WTC11 (cell line): Measurements from ENCODE around the gene CPNE9. TPM values are rescaled to one million over a fixed set of nuclear protein-coding genes. Genes with fewer than 3 reads are reported as not detected.

Source experiments
- ATAC-seq: fragments of 200-7000 bp; cut with Tn5 transposase; 2 replicates; pipeline ENCODE4 v1.10.0; 2021; ENCODE audit warnings: mild to moderate bottlenecking, moderate library complexity
- CTCF ChIA-PET: fragments of 300-600 bp; sonication (Branson Sonifier 250); formaldehyde crosslinking; loops from one replicate; lab custom pipeline; 2021; ENCODE audit warnings: antibody characterized with exemption; lab: Charles Lee
- POLR2A ChIA-PET: fragments of 350-600 bp; sonication (Branson Sonifier 250); formaldehyde crosslinking; loops from one replicate; lab custom pipeline; 2021; ENCODE audit warnings: antibody characterized with exemption; lab: Charles Lee
- DNase-seq: peaks from one replicate; pipeline ENCODE4 v3.0.0; 2021; ENCODE audit warnings: low spot score
- H3K27ac Mint-ChIP-seq: 2 replicates; pipeline ENCODE4 v1.8.0; 2021; ENCODE audit warnings: mixed read lengths
- H3K27me3 Mint-ChIP-seq: 2 replicates; pipeline ENCODE4 v1.8.0; 2021; ENCODE audit warnings: low read depth, mild to moderate bottlenecking, moderate library complexity, mixed read lengths
- H3K36me3 Mint-ChIP-seq: 2 replicates; pipeline ENCODE4 v1.8.0; 2021; ENCODE audit warnings: mixed read lengths
- H3K4me1 Mint-ChIP-seq: 2 replicates; pipeline ENCODE4 v1.8.0; 2022; ENCODE audit warnings: mixed read lengths
- H3K4me3 Mint-ChIP-seq: 2 replicates; pipeline ENCODE4 v1.8.0; 2021; ENCODE audit warnings: mild to moderate bottlenecking, moderate library complexity, mixed read lengths
- H3K9me3 Mint-ChIP-seq: 2 replicates; pipeline ENCODE4 v1.8.0; 2021; ENCODE audit warnings: mixed read lengths
- CREB1 ChIP-seq: sonication (generic); formaldehyde crosslinking; IDR thresholded peaks from 2 replicates; pipeline ENCODE4 v1.8.0; 2023; ENCODE audit warnings: mild to moderate bottlenecking, missing genetic modification reagents
- FOXJ3 ChIP-seq: sonication (generic); formaldehyde crosslinking; IDR thresholded peaks from 2 replicates; pipeline ENCODE4 v1.9.0; 2021; ENCODE audit warnings: missing genetic modification reagents, mild to moderate bottlenecking, borderline replicate concordance
- FOXK1 ChIP-seq: sonication (generic); formaldehyde crosslinking; IDR thresholded peaks from 2 replicates; pipeline ENCODE4 v1.8.0; 2022; ENCODE audit warnings: mild to moderate bottlenecking, moderate library complexity, missing genetic modification reagents
- JAZF1 ChIP-seq: fragments of 250-450 bp; sonication (Bioruptor Pico); IDR thresholded peaks from 2 replicates; pipeline ENCODE4 v1.9.0; 2021; ENCODE audit warnings: moderate library complexity, mild to moderate bottlenecking, inconsistent platforms
- MYBL2 ChIP-seq: sonication (generic); formaldehyde crosslinking; IDR thresholded peaks from 2 replicates; pipeline ENCODE4 v1.8.1; 2023; ENCODE audit warnings: mild to moderate bottlenecking, moderate library complexity, missing genetic modification reagents
- NFYB ChIP-seq: sonication (generic); formaldehyde crosslinking; conservative IDR thresholded peaks from 2 replicates; pipeline ENCODE4 v1.8.0; 2022; ENCODE audit warnings: low read depth, missing genetic modification reagents
- NR1H2 ChIP-seq: sonication (generic); formaldehyde crosslinking; IDR thresholded peaks from 2 replicates; pipeline ENCODE4 v1.9.0; 2021; ENCODE audit warnings: mild to moderate bottlenecking, moderate library complexity, missing genetic modification reagents
- NR2C2 ChIP-seq: sonication (generic); formaldehyde crosslinking; IDR thresholded peaks from 2 replicates; pipeline ENCODE4 v1.8.0; 2022; ENCODE audit warnings: mild to moderate bottlenecking, missing genetic modification reagents
- ZNF232 ChIP-seq: sonication (generic); formaldehyde crosslinking; IDR thresholded peaks from 2 replicates; pipeline ENCODE4 v1.8.0; 2022; ENCODE audit warnings: mild to moderate bottlenecking, missing genetic modification reagents
- ZNF416 ChIP-seq: fragments of 250-450 bp; sonication (Bioruptor Pico); IDR thresholded peaks from 2 replicates; pipeline ENCODE4 v1.9.0; 2021; ENCODE audit warnings: mild to moderate bottlenecking, inconsistent platforms
- ZNF671 ChIP-seq: fragments of 250-450 bp; sonication (Bioruptor Pico); IDR thresholded peaks from 2 replicates; pipeline ENCODE4 v1.8.0; 2021; ENCODE audit warnings: mild to moderate bottlenecking
- total RNA-seq: library from RNA; stranded (reverse); gene quantifications from 3 replicates; pipeline ENCODE4 v1.2.3, GENCODE V29; 2021
- TF ChIP-seq, protein P1 (sequence below): sonication (generic); formaldehyde crosslinking; IDR thresholded peaks from 2 replicates; pipeline ENCODE4 v1.8.1; 2022; ENCODE audit warnings: mild to moderate bottlenecking, moderate library complexity, missing genetic modification reagents
- TF ChIP-seq, protein P2 (sequence below): fragments of 250-450 bp; sonication (Bioruptor Pico); conservative IDR thresholded peaks from 2 replicates; pipeline ENCODE4 v1.9.0; 2021; ENCODE audit warnings: mild to moderate bottlenecking
- TF ChIP-seq, protein P3 (sequence below): fragments of 250-450 bp; sonication (Bioruptor Pico); IDR thresholded peaks from 2 replicates; pipeline ENCODE4 v1.9.0; 2021; ENCODE audit warnings: mild to moderate bottlenecking
- TF ChIP-seq, protein P4 (sequence below): sonication (generic); formaldehyde crosslinking; IDR thresholded peaks from 2 replicates; pipeline ENCODE4 v1.8.1; 2022; ENCODE audit warnings: low read depth, mild to moderate bottlenecking, moderate library complexity, missing genetic modification reagents, borderline replicate concordance
- TF ChIP-seq, protein P5 (sequence below): sonication (generic); formaldehyde crosslinking; IDR thresholded peaks from 2 replicates; pipeline ENCODE4 v1.8.0; 2023; ENCODE audit warnings: mild to moderate bottlenecking, missing genetic modification reagents
- TF ChIP-seq, protein P6 (sequence below): sonication (generic); formaldehyde crosslinking; conservative IDR thresholded peaks from 2 replicates; pipeline ENCODE4 v1.8.1; 2022; ENCODE audit warnings: mild to moderate bottlenecking, missing genetic modification reagents
- TF ChIP-seq, protein P7 (sequence below): fragments of 250-450 bp; sonication (Bioruptor Pico); IDR thresholded peaks from 2 replicates; pipeline ENCODE4 v1.9.0; 2021; ENCODE audit warnings: mild to moderate bottlenecking
- TF ChIP-seq, protein P8 (sequence below): sonication (generic); formaldehyde crosslinking; IDR thresholded peaks from 2 replicates; pipeline ENCODE4 v1.8.1; 2023; ENCODE audit warnings: mild to moderate bottlenecking, moderate library complexity, missing genetic modification reagents

CPNE9 gene
- total RNA-seq, 1 experiment from 2014 or later: 3.2 TPM

DNA sequence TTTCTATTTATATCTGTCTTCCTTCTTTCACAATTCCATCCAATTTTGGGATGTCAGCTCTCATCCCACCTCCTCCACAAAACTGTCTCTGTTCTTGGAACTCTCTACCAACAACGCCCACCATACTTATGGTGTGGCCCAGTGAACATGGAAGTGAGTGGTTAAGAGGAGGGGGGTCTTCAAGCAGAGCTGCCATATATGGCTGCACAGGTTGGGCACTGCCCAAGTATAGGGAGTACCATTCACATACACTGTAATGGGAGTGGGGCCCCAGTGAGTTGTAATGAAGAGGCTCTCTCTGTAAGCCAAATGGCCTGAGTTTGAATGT is 74.0 kb downstream of the CPNE9 start:
- Mint-ChIP-seq H3K4me1 (no peaks in the 10 kb centered on the region), H3K27me3 (peaks cover 41% of the 10 kb centered on the region), H3K27ac (no peak overlapping the region), H3K36me3 (peaks cover 18% of the 10 kb centered on the region), H3K4me3 (no peak overlapping the region), H3K9me3 (no peaks in the 10 kb centered on the region)
- ChIA-PET CTCF (interaction anchor here (1.3 kb wide), 1 partner anchor 28 kb away, joined by 3 read pairs; the partner anchor contains the start of gene OGG1), POLR2A (no interaction called here)
- DNase-seq: no peak
- TF ChIP-seq ZNF671 (CRISPR knock-in tag): no peak
- TF ChIP-seq, protein P1, sequence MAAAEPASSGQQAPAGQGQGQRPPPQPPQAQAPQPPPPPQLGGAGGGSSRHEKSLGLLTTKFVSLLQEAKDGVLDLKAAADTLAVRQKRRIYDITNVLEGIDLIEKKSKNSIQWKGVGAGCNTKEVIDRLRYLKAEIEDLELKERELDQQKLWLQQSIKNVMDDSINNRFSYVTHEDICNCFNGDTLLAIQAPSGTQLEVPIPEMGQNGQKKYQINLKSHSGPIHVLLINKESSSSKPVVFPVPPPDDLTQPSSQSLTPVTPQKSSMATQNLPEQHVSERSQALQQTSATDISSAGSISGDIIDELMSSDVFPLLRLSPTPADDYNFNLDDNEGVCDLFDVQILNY (CRISPR knock-in tag): no peak
- TF ChIP-seq, protein P2, sequence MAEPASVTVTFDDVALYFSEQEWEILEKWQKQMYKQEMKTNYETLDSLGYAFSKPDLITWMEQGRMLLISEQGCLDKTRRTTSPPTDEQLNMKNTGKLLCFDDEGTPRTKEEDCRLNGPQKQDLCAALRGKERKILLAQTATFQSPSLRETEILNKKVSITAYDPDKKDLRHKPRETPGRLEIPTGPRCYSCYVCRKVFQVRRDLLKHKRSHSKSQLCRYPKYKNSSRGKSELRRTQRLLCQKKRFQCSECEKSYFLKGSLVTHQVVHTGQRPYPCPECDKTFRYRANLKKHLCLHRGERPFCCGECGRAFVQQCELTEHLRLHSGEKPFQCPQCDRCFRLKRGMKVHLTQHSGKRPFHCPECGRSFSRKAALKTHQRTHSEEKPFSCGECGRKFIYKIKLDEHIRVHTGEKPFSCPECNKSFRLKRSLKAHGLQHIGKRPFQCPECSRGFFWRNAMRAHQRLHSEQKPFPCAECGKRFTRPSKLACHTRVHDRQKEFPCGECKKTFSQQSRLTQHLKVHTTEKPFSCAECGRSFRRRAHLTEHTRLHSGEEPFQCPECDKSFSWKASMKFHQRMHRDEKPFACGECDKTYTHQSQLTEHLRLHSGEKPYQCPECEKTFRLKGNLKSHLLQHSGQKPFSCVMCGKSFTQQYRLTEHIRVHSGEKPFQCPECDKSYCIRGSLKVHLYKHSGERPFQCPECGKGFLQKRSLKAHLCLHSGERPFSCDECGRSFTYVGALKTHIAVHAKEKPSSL (CRISPR knock-in tag): no peak
- TF ChIP-seq, protein P3, sequence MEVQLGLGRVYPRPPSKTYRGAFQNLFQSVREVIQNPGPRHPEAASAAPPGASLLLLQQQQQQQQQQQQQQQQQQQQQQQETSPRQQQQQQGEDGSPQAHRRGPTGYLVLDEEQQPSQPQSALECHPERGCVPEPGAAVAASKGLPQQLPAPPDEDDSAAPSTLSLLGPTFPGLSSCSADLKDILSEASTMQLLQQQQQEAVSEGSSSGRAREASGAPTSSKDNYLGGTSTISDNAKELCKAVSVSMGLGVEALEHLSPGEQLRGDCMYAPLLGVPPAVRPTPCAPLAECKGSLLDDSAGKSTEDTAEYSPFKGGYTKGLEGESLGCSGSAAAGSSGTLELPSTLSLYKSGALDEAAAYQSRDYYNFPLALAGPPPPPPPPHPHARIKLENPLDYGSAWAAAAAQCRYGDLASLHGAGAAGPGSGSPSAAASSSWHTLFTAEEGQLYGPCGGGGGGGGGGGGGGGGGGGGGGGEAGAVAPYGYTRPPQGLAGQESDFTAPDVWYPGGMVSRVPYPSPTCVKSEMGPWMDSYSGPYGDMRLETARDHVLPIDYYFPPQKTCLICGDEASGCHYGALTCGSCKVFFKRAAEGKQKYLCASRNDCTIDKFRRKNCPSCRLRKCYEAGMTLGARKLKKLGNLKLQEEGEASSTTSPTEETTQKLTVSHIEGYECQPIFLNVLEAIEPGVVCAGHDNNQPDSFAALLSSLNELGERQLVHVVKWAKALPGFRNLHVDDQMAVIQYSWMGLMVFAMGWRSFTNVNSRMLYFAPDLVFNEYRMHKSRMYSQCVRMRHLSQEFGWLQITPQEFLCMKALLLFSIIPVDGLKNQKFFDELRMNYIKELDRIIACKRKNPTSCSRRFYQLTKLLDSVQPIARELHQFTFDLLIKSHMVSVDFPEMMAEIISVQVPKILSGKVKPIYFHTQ (CRISPR knock-in tag): no peak
- no peak for ATAC-seq

DNA sequence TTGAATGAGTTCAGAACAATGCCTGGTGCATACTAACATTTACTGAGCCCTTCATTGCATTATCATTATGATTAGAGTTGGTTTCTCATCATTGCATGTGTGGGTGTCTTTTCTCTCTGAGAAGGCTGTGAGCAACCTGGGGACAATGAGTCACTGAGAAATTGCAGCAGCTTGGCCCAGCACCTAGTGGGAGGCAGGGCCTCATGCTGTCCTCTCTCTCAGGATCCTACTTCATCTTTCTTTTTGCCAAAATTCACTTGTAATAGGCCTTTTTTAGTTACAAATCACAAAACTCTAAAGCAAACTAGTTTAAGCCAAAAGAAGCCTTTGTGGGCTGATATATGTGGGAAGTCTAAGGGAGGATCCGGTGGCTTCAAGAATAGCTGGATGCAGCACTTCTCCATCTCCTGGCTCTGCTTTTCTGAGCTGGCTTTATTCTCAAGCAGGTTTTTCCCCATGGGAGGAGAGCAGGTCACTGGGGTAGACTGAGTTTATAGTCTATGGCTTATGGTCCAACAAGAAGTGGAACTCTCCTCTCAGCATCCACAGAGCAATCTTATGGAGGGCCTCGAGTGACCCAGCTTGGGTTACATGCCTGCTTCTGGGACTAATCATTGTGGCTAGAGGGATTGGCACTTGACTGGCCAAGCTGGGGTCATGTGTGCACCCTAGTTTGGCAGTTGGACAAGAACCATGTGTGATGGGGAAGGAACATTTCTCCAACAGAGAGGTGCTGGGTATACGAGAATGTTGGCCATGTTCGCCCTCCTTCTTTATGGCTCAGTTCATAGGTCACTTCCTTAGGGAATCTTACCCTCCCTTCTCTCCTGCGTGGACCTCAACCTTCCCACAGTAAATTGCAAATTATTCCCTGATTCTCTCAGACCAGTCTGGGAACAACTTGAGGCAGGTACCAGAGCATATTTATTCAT is 74.8 kb downstream of the CPNE9 start:
- H3K4me3 Mint-ChIP-seq: no peak overlapping the region
- no peaks in the 10 kb centered on the region for H3K4me1 Mint-ChIP-seq
- no peaks in the 10 kb centered on the region for H3K9me3 Mint-ChIP-seq
- ChIA-PET CTCF (interaction anchor here (1.3 kb wide), 1 partner anchor 29 kb away, joined by 3 read pairs; the partner anchor contains the start of gene OGG1), POLR2A (no interaction called here)
- H3K27me3 Mint-ChIP-seq: peaks cover 36% of the 10 kb centered on the region
- peaks cover 23% of the 10 kb centered on the region for H3K36me3 Mint-ChIP-seq
- TF ChIP-seq NR2C2 (CRISPR knock-in tag): no peak
- no peak for TF ChIP-seq ZNF232 (CRISPR knock-in tag)
- no peak for TF ChIP-seq ZNF416
- no peak for TF ChIP-seq MYBL2 (CRISPR knock-in tag)
- no peak for TF ChIP-seq JAZF1 (CRISPR knock-in tag)
- no peak for TF ChIP-seq FOXJ3 (CRISPR knock-in tag)
- no peak for TF ChIP-seq NFYB (CRISPR knock-in tag)
- TF ChIP-seq, protein P4, sequence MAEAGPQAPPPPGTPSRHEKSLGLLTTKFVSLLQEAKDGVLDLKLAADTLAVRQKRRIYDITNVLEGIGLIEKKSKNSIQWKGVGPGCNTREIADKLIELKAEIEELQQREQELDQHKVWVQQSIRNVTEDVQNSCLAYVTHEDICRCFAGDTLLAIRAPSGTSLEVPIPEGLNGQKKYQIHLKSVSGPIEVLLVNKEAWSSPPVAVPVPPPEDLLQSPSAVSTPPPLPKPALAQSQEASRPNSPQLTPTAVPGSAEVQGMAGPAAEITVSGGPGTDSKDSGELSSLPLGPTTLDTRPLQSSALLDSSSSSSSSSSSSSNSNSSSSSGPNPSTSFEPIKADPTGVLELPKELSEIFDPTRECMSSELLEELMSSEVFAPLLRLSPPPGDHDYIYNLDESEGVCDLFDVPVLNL (CRISPR knock-in tag): no peak
- no peak for TF ChIP-seq FOXK1 (CRISPR knock-in tag)
- no peak for TF ChIP-seq CREB1
- TF ChIP-seq, protein P5, sequence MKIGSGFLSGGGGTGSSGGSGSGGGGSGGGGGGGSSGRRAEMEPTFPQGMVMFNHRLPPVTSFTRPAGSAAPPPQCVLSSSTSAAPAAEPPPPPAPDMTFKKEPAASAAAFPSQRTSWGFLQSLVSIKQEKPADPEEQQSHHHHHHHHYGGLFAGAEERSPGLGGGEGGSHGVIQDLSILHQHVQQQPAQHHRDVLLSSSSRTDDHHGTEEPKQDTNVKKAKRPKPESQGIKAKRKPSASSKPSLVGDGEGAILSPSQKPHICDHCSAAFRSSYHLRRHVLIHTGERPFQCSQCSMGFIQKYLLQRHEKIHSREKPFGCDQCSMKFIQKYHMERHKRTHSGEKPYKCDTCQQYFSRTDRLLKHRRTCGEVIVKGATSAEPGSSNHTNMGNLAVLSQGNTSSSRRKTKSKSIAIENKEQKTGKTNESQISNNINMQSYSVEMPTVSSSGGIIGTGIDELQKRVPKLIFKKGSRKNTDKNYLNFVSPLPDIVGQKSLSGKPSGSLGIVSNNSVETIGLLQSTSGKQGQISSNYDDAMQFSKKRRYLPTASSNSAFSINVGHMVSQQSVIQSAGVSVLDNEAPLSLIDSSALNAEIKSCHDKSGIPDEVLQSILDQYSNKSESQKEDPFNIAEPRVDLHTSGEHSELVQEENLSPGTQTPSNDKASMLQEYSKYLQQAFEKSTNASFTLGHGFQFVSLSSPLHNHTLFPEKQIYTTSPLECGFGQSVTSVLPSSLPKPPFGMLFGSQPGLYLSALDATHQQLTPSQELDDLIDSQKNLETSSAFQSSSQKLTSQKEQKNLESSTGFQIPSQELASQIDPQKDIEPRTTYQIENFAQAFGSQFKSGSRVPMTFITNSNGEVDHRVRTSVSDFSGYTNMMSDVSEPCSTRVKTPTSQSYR (CRISPR knock-in tag): no peak
- TF ChIP-seq, protein P6, sequence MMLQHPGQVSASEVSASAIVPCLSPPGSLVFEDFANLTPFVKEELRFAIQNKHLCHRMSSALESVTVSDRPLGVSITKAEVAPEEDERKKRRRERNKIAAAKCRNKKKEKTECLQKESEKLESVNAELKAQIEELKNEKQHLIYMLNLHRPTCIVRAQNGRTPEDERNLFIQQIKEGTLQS (CRISPR knock-in tag): no peak
- TF ChIP-seq, protein P7, sequence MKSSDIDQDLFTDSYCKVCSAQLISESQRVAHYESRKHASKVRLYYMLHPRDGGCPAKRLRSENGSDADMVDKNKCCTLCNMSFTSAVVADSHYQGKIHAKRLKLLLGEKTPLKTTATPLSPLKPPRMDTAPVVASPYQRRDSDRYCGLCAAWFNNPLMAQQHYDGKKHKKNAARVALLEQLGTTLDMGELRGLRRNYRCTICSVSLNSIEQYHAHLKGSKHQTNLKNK: no peak
- TF ChIP-seq NR1H2 (CRISPR knock-in tag): no peak
- TF ChIP-seq, protein P8, sequence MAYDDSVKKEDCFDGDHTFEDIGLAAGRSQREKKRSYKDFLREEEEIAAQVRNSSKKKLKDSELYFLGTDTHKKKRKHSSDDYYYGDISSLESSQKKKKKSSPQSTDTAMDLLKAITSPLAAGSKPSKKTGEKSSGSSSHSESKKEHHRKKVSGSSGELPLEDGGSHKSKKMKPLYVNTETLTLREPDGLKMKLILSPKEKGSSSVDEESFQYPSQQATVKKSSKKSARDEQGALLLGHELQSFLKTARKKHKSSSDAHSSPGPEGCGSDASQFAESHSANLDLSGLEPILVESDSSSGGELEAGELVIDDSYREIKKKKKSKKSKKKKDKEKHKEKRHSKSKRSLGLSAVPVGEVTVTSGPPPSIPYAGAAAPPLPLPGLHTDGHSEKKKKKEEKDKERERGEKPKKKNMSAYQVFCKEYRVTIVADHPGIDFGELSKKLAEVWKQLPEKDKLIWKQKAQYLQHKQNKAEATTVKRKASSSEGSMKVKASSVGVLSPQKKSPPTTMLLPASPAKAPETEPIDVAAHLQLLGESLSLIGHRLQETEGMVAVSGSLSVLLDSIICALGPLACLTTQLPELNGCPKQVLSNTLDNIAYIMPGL (CRISPR knock-in tag): no peak
- ATAC-seq: no peak
- no peak overlapping the region for H3K27ac Mint-ChIP-seq
- no peak for DNase-seq
